Peyer's patch (tissue), 4 donors: Measurements from ENCODE around the gene RBM19.

ENCODE experiments used
- POLR2A ChIP-seq, 2 donors: fragments of 450-650 bp; IDR thresholded peaks; one replicate each; pipeline ENCODE4 v1.5.1; 2017; ENCODE audit warnings: antibody characterized with exemption in 2 of 2, mild to moderate bottlenecking in 2 of 2, moderate library complexity in 2 of 2
- TF ChIP-seq, protein P1 (sequence below), 6 experiments: fragments of 450-650 bp in 4 of 6; fragments of 200-600 bp in 2 of 6; sonication (generic) in 1 of 6; IDR thresholded peaks; one replicate each; pipeline ENCODE4 v1.5.1; 2017 to 2019; ENCODE audit warnings: antibody characterized with exemption in 6 of 6, mild to moderate bottlenecking in 3 of 6, moderate library complexity in 1 of 6

- TF ChIP-seq, protein P1, sequence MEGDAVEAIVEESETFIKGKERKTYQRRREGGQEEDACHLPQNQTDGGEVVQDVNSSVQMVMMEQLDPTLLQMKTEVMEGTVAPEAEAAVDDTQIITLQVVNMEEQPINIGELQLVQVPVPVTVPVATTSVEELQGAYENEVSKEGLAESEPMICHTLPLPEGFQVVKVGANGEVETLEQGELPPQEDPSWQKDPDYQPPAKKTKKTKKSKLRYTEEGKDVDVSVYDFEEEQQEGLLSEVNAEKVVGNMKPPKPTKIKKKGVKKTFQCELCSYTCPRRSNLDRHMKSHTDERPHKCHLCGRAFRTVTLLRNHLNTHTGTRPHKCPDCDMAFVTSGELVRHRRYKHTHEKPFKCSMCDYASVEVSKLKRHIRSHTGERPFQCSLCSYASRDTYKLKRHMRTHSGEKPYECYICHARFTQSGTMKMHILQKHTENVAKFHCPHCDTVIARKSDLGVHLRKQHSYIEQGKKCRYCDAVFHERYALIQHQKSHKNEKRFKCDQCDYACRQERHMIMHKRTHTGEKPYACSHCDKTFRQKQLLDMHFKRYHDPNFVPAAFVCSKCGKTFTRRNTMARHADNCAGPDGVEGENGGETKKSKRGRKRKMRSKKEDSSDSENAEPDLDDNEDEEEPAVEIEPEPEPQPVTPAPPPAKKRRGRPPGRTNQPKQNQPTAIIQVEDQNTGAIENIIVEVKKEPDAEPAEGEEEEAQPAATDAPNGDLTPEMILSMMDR (IDR thresholded peaks at IDR 0.05): no peak
- no peak for TF ChIP-seq POLR2A (IDR thresholded peaks at IDR 0.05)
Observed at GRCh38 chr12:113896841-113897240, 69.3 kb downstream of the RBM19 start.
